Panc1 (cell line): ENCODE measurements around the gene KIF4A. TPM values are rescaled to one million over a fixed set of nuclear protein-coding genes. Genes with fewer than 3 reads are reported as not detected.

Experiments used
- ATAC-seq: fragments of 200-7000 bp; cut with Tn5 transposase; 2 replicates; pipeline ENCODE4 v1.9.1; 2020; ENCODE audit warnings: mild to moderate bottlenecking, moderate library complexity
- BruUV-seq: library from RNA; stranded (reverse); fragments of 400-500 nt; replicated peaks from 2 replicates; lab custom pipeline; 2021; lab: Mats Ljungman, UMichigan
- CTCF ChIA-PET: fragments of 300-600 bp; sonication (Branson Sonifier 250); formaldehyde crosslinking; loops from one replicate; lab custom pipeline; 2022; ENCODE audit warnings: antibody characterized with exemption; lab: Charles Lee
- POLR2A ChIA-PET: fragments of 300-600 bp; sonication (Branson Sonifier 250); formaldehyde crosslinking; loops from one replicate; lab custom pipeline; 2022; ENCODE audit warnings: antibody characterized with exemption; lab: Charles Lee
- DNase-seq: peaks from one replicate; pipeline ENCODE4 v3.0.0-alpha.2; 2010; ENCODE audit warnings: low read depth, low spot score
- H3K27ac ChIP-seq: 2 replicates; pipeline ENCODE4 v1.5.1; 2011; ENCODE audit warnings: mild to moderate bottlenecking, low read length, inconsistent platforms
- H3K27me3 ChIP-seq: fragments of 200-500 bp; sonication (Bioruptor generic); 2 replicates; pipeline ENCODE4 v1.6.0; 2014; ENCODE audit warnings: low read length, inconsistent platforms; ENCODE audit not compliant: control insufficient read depth, insufficient read depth
- H3K36me3 ChIP-seq: fragments of 200-500 bp; sonication (Bioruptor generic); 2 replicates; pipeline ENCODE4 v1.5.1; 2014; ENCODE audit warnings: inconsistent platforms, mild to moderate bottlenecking, low read length, moderate library complexity; ENCODE audit not compliant: control insufficient read depth, insufficient read depth
- H3K4me1 ChIP-seq: 2 replicates; pipeline ENCODE4 v1.5.1; 2011; ENCODE audit warnings: inconsistent platforms, mild to moderate bottlenecking, low read length, moderate library complexity; ENCODE audit not compliant: control insufficient read depth, insufficient read depth
- H3K4me3 ChIP-seq, 2 experiments: 2 replicates each; pipeline ENCODE4 v1.5.1; 2011 to 2012; ENCODE audit warnings: low read depth in 2 of 2, low read length in 2 of 2, mild to moderate bottlenecking in 2 of 2, inconsistent platforms in 1 of 2, moderate library complexity in 1 of 2
- H3K9me3 ChIP-seq: fragments of 200-500 bp; sonication (Bioruptor generic); 2 replicates; pipeline ENCODE4 v1.5.1; 2014; ENCODE audit warnings: low read depth, mild to moderate bottlenecking, inconsistent platforms, low read length, moderate library complexity; ENCODE audit not compliant: control insufficient read depth, insufficient read depth
- CTCF ChIP-seq: fragments of 450-650 bp; IDR thresholded peaks from 2 replicates; pipeline ENCODE4 v1.5.1; 2017; ENCODE audit warnings: mild to moderate bottlenecking
- POLR2AphosphoS5 ChIP-seq: IDR thresholded peaks from 2 replicates; pipeline ENCODE4 v1.6.1; 2012; ENCODE audit warnings: mild to moderate bottlenecking, low read depth, low read length, moderate library complexity
- REST ChIP-seq, 2 experiments: IDR thresholded peaks; 2 replicates each; pipeline ENCODE4 v1.6.1; 2011 to 2012; ENCODE audit warnings: low read depth in 2 of 2, control low read depth in 1 of 2, low read length in 1 of 2, mild to moderate bottlenecking in 1 of 2, moderate library complexity in 1 of 2; ENCODE audit not compliant: insufficient read depth in 1 of 2
- SIN3A ChIP-seq: IDR thresholded peaks from 2 replicates; pipeline ENCODE4 v1.6.1; 2012; ENCODE audit warnings: low read depth, mild to moderate bottlenecking, low read length, moderate library complexity, borderline replicate concordance; ENCODE audit not compliant: insufficient read depth
- TCF7L2 ChIP-seq: IDR thresholded peaks from 2 replicates; pipeline ENCODE4 v1.6.1; 2011; ENCODE audit warnings: mild to moderate bottlenecking, low read depth, low read length, inconsistent platforms
- in situ Hi-C: cut with HindIII; loops from 2 replicates; pipeline ENCODE4 v1.10.0; 2016; ENCODE audit warnings: low sequenced_read_pairs, low pct_unique_long_range_greater_than_20kb
- intact Hi-C: fragments of 100-400 bp; cut with micrococcal nuclease; formaldehyde crosslinking; loops from one replicate; pipeline ENCODE4 v1.10.0; 2022; ENCODE audit not compliant: unreplicated experiment
- total RNA-seq: library from RNA; stranded (reverse); gene quantifications from one replicate; pipeline ENCODE4 v1.2.1, GENCODE V29; 2021; ENCODE audit not compliant: unreplicated experiment

Gene KIF4A
- total RNA-seq, 1 experiment from 2014 or later: 62.6 TPM

GRCh38 chrX:70456256-70456655, 166.4 kb downstream of the KIF4A start:
- no peak overlapping the region for H3K27ac ChIP-seq
- in situ Hi-C loops (no loop called here), intact Hi-C loops (loop anchor here (10.0 kb wide), 1 partner anchor 99 kb away; no protein-coding TSS in a partner anchor)
- peak overlapping the region in 1 of 2 experiments; percentile 38; a peak in 2 of 4 replicates for H3K4me3 ChIP-seq
- no peak for DNase-seq
- no peaks in the 10 kb centered on the region for H3K36me3 ChIP-seq
- no TSS peak for BruUV-seq
- CTCF ChIA-PET: interaction anchor here (0.6 kb wide), 1 partner anchor 288 kb away, joined by 4 read pairs; no protein-coding TSS in a partner anchor
- no peak for TF ChIP-seq SIN3A
- TF ChIP-seq REST (IDR thresholded peaks at IDR 0.05; ENCODE audit: insufficient read depth in 1 of 2, low read depth in 2 of 2, low read length in 1 of 2): no peak
- TF ChIP-seq CTCF: no peak
- TF ChIP-seq TCF7L2: no peak
- no peak for TF ChIP-seq POLR2AphosphoS5
- no peaks in the 10 kb centered on the region for H3K9me3 ChIP-seq
- no peak for ATAC-seq
- H3K27me3 ChIP-seq: no peaks in the 10 kb centered on the region
- peaks cover 5% of the 10 kb centered on the region for H3K4me1 ChIP-seq
- POLR2A ChIA-PET: no interaction called here

GRCh38 chrX:70461026-70461425, 171.1 kb downstream of the KIF4A start:
- intact Hi-C loops (no loop called here), in situ Hi-C loops (no loop called here)
- Histone ChIP-seq H3K27ac (no peak overlapping the region), H3K4me1 (no peaks in the 10 kb centered on the region; the same call in 1 of the 2 replicates), H3K27me3 (no peaks in the 10 kb centered on the region), H3K9me3 (no peaks in the 10 kb centered on the region), H3K36me3 (no peaks in the 10 kb centered on the region), H3K4me3 (no peak overlapping the region)
- ChIA-PET POLR2A (no interaction called here), CTCF (no interaction called here)
- ATAC-seq: no peak
- BruUV-seq: no TSS peak
- no peak for DNase-seq
- TF ChIP-seq CTCF: no peak
- TF ChIP-seq POLR2AphosphoS5: no peak
- no peak for TF ChIP-seq SIN3A
- no peak for TF ChIP-seq TCF7L2
- TF ChIP-seq REST (IDR thresholded peaks at IDR 0.05; ENCODE audit: insufficient read depth in 1 of 2, low read depth in 2 of 2, low read length in 1 of 2): no peak
